HG03103 (cell line): ENCODE results near the gene ZNF771.
A peak's percentile ranks its signal among the peaks of the same experiment; 100 is the strongest.

ENCODE experiments used
- ATAC-seq: cut with Tn5 transposase; IDR thresholded peaks from one replicate; pipeline ENCODE4 v1.9.1; 2021; ENCODE audit warnings: low read depth; ENCODE audit not compliant: unreplicated experiment

Gene ZNF771

GRCh38 chr16:30397776-30398660, 9.4 kb upstream of the ZNF771 start:
- ATAC-seq = no peak

- ATAC-seq = no peak
Observed at GRCh38 chr16:30398661-30399434, 8.6 kb upstream of the ZNF771 start.

- no peak for ATAC-seq
Observed at GRCh38 chr16:30399435-30400186, 7.8 kb upstream of the ZNF771 start.

- no peak for ATAC-seq
Observed at GRCh38 chr16:30401768-30402425, 5.5 kb upstream of the ZNF771 start.

- ATAC-seq = no peak
Observed at GRCh38 chr16:30406795-30407101, 658 bp upstream of the ZNF771 start.

- ATAC-seq = no peak
Observed at GRCh38 chr16:30407804-30408534, 563 bp downstream of the ZNF771 start.

GRCh38 chr16:30409125-30410060, 2.0 kb downstream of the ZNF771 start:
- no peak for ATAC-seq

- no peak for ATAC-seq
Observed at GRCh38 chr16:30413112-30413806, 5.9 kb downstream of the ZNF771 start.

- ATAC-seq = no peak
Observed at GRCh38 chr16:30414159-30414558, 6.8 kb downstream of the ZNF771 start.

- ATAC-seq = no peak
Observed at GRCh38 chr16:30416047-30416603, 8.7 kb downstream of the ZNF771 start.

- no peak for ATAC-seq
Observed at GRCh38 chr16:30416624-30417528, 9.5 kb downstream of the ZNF771 start.

- peak; percentile 78 for ATAC-seq
Observed at GRCh38 chr16:30417529-30418349, 10.3 kb downstream of the ZNF771 start.

GRCh38 chr16:30418350-30419181, 11.2 kb downstream of the ZNF771 start:
- no peak for ATAC-seq

GRCh38 chr16:30421010-30421409, 13.6 kb downstream of the ZNF771 start:
- no peak for ATAC-seq

GRCh38 chr16:30428055-30428454, 20.6 kb downstream of the ZNF771 start:
- no peak for ATAC-seq

- ATAC-seq = no peak
Observed at GRCh38 chr16:30429418-30429677, 21.9 kb downstream of the ZNF771 start.
